AML-193 (cell line): ENCODE data around the gene LSS.
A peak's percentile ranks its signal among the peaks of the same experiment; 100 is the strongest.
"Not testable (repeated sequence)": the region's sequence is repeated elsewhere in the genome, so short reads cannot be mapped to it uniquely, and the experiment has no call there.

Source experiments
- DNase-seq, 2 experiments: peaks; one replicate each; lab custom pipeline; 2025; lab: John Stamatoyannopoulos, UW

Gene LSS

GRCh38 chr21:46185716-46186115, 42.9 kb downstream of the LSS start:
- DNase-seq = no peak

DNA sequence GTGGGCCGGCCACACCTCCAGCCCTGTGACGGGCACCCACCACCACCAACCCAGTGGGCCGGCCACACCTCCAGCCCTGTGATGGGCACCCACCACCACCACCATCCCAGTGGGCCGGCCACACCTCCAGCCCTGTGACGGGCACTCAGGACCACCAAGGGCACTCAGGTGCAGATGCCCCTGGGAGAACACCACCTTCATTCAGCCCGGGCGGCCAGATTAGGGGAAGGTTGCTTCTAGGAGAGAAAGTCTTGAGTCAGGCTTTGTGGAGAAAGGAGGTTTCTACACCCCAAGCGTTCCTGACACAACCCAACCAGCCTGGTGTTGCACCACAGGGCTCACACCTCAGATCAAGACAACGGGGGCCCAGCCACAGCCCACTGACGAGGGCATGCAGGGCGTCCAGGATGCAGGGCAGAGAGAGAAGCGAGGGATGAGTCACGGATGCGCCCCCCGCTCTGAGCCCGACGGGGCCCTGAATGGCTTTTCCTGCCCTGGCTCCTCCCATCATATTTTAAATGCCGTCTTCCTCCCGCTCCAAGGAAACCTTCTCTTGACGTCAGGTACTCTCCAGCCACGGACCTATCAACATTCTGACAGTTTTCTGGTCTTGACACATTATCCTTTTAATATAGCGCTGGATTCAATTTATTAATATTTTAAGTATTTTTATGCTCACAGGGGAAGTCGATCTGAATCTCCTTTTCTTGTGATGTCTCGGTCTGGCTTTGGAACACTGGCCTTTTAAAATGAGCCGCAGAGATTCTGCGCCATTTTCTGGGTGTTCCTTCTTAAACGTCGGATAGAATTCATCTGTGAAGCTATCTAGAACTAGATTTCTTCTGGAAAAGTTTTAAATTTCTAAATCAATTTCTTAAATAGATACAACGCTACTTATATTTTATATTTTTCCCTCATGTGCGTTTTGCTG, 43.7 kb downstream of the LSS start:
- peak; percentile 52 to 62 for DNase-seq

GRCh38 chr21:46183910-46184624, 44.5 kb downstream of the LSS start, which contains the start of gene SPATC1L:
SPATC1L (minus strand) TSS chr21:46184459; CDS start chr21:46182816, 1,643 bp downstream.
- peak; percentile 7 to 14 for DNase-seq

DNA sequence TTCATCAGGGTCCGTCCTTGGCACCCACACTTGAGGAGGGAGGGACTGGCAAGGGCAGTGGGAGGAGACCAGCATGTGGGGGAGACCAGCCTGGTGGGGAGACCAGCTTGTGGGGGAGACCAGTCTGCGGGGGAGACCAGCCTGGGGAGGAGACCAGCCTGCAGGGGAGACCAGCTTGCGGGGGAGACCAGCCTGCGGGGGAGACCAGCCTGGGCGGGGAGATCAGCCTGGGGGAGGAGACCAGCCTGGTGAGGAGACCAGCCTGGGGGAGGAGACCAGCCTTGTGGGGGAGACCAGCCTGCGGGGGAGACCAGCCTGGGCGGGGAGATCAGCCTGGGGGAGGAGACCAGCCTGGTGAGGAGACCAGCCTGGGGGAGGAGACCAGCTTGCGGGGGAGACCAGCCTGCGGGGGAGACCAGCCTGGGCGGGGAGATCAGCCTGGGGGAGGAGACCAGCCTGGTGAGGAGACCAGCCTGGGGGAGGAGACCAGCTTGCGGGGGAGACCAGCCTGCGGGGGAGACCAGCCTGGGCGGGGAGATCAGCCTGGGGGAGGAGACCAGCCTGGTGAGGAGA, 45.2 kb downstream of the LSS start:
- DNase-seq = not testable (repeated sequence)

GRCh38 chr21:46182548-46183336, 45.8 kb downstream of the LSS start:
- DNase-seq = no peak

- DNase-seq = no peak
These were observed 46.5 kb downstream of the LSS start for GRCh38 chr21:46181953-46182547.

DNA sequence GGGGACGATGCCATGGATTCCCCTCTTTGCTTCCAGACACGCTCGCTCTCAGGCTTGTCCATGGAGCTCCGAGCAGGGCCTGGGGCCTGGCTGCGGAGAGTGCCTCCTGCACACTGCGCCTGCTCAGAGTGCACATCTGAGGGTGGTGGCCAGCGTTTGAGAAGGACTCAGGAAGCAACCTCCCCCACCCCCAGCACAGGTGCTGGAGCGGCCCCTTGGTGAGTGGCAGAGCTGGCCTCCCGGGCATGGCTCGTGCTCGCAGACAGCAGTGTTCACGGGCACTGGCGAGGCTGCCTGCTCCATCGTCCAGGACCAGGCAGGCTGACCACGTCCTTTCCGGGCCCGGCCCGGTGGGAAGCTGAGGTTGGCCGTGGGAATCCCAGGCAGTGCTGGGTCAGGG, 47.1 kb downstream of the LSS start:
- no peak for DNase-seq

DNA sequence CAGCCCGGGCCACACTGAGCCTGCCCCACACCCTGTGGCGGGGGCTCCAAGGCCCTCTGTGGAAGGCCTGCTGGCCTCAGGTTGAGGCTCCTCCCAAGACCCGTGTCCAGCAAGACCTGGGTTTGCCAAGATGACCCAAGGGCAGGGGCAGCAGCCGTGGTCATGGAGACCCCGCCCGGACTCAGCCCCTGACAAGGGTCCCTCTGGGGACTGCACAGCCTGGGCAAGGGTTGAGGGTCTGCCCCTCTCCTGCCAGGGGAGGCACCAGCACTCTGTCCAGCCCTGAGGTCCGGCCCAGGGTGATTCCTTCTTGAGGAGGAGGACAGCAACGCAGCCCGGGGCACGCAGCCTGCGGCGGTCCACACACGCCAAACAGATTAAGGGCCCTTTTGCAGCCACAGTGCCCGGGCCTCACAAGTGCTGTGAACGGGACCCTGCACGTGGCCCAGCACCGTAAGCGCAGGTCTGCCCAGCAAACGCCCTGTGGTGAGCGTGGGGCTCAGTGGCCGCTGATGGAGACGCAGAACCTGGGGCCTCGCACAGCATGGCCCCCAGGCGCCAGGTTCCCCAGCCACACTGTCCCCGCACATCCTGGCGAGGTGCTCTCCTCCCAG, 47.7 kb downstream of the LSS start:
- DNase-seq = no peak

GRCh38 chr21:46180079-46180722, 48.4 kb downstream of the LSS start:
- DNase-seq = no peak

DNA sequence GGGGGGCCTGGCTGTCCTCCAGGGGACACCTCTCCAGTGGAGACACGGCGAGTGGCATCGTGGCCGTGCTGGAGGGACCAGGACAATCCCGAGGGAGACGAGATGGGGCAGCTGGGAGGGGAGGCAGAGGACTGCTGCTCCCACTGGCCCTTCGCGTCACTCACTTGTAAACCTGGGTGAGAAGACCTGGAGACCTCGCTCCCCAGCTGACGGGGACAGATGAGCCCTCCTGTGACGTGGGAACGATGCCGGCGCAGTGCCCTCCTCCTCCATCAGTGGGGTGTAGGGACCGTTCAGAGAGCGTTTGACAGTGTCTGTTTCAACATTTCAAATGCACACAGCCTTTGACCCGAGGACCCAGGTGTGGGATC, 48.9 kb downstream of the LSS start:
- DNase-seq = no peak

- DNase-seq = no peak
These were observed 49.6 kb downstream of the LSS start for GRCh38 chr21:46178961-46179360.

GRCh38 chr21:46176443-46177129, 52.0 kb downstream of the LSS start:
- not testable (repeated sequence) for DNase-seq

DNA sequence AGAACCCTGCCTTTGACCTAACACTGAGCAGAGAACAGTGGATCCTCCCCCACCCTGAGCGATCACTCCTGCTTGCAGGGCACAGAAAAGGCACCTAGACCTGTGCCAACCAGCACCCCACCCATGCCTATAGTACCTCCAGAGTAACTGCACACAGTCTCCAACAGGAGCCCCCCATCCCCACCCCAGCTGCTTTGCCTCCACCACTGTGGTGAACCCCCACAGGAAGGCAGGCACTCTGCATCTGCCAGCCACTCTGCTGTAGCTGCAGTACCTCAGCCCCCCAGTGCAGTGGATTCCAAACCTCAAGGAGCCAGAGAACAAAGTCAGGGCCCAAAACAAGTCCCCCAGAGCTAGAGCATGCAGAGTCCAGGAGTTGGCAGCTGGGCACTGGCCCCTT, 55.0 kb downstream of the LSS start:
- no peak for DNase-seq

- no peak for DNase-seq
These were observed 55.6 kb downstream of the LSS start for GRCh38 chr21:46172863-46173528.

DNA sequence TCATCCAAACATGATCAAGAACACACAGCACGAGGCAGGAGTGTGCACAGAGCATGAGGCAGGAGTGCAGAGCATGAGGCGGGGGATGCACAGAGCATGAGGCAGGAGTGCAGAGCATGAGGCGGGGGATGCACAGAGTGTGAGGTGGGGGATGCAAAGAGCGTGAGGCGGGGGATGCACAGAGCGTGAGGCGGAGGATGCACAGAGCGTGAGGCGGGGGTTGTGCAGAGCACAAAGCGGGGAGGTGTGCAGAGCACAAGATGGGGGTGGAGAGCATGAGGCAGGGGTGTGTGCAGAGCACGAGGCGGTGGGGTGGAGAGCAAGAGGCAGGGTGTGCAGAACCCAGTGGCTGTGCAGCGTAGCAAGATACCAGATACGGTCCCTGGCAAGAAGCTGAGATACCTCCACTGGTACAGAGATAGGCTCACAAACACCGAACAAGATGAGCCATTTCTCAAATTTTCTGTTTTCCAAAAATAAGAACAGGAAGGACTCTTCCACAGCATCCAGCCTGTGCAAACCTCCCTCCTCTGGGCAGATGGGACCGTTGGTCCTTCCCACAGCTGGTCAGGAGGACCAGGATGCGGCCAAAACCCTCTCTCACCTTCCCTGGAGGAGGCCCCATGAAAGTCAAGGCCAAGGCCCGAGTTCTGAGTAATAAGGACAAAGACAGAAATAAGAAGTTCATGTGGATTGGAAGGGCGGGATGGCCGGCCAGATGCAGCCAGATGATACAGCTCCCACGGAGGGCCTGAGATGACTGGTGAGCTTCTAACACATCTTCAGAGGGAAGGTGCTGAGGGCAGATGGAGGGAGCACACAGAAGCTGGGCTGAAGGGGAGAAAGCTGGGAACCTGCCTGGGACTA, 56.3 kb downstream of the LSS start:
- DNase-seq = no peak

GRCh38 chr21:46171585-46171984, 57.0 kb downstream of the LSS start:
- DNase-seq = no peak

GRCh38 chr21:46170436-46171193, 58.0 kb downstream of the LSS start:
- DNase-seq = not testable (repeated sequence)
